Uterus (tissue), 2 donors: ENCODE measurements around the gene PPP2R2D.

Experiments used
- CTCF ChIP-seq, 4 experiments: fragments of 200-600 bp in 2 of 4; fragments of 450-650 bp in 2 of 4; sonication (generic) in 2 of 4; IDR thresholded peaks; one replicate each; pipeline ENCODE4 v1.5.1; 2016 to 2019; ENCODE audit warnings: antibody characterized with exemption in 4 of 4, mild to moderate bottlenecking in 2 of 4, moderate library complexity in 1 of 4
- POLR2A ChIP-seq, 2 donors: fragments of 450-650 bp; IDR thresholded peaks; one replicate each; pipeline ENCODE4 v1.6.1; 2016; ENCODE audit warnings: antibody characterized with exemption in 2 of 2, mild to moderate bottlenecking in 1 of 2, moderate library complexity in 1 of 2

- TF ChIP-seq CTCF (IDR thresholded peaks at IDR 0.05) (no peak), POLR2A (IDR thresholded peaks at IDR 0.05) (no peak)
These were observed 22.4 kb downstream of the PPP2R2D start for GRCh38 chr10:131923038-131923756.
